Endothelial cell of coronary artery (primary cell): Measurements from ENCODE around the gene BOLA3. TPM values are rescaled to one million over a fixed set of nuclear protein-coding genes. Genes with fewer than 3 reads are reported as not detected.

ENCODE experiments used
- total RNA-seq: library from RNA; depleted of rRNA; stranded (reverse); fragments of >200 nt; gene quantifications from 2 replicates; pipeline ENCODE4 v1.2.3, GENCODE V29; 2014

Gene BOLA3, protein sequence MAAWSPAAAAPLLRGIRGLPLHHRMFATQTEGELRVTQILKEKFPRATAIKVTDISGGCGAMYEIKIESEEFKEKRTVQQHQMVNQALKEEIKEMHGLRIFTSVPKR
- total RNA-seq = 26.4 and 27.5 TPM in 2 replicates

DNA sequence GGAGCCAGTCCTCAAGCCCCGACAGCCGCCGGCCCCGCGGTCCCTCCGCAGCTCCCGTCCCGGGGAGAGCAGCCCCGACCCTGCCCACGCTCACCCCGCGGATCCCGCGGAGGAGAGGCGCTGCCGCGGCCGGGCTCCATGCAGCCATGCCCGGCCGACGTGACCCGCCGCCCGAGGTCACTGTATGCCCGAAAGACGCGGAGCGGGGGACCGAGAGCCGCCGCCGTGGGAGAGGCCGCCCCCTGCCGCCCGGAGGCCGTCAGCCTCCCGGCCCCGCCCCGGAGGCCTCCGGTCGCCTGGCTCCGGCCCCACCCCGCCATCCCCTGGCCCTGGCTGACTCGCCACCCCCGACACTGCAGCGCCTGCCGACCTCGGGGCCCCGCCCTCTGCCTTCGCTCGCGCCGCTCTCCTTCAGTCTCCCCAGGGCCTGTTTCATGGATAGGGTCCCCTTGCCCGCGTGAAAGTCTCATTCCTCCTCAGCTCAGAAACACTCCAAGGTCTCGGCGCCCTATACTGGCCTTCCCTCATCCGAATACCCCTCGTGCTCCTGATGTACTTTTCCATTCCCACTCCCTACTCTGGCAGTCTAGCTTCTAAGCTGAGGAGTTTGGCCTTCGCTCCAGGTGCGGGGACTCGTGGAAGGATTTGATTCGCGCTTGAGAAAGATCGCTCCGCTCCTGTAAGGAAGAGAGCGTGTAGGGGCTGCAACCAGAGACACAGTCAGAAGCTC is at the start of gene BOLA3:
TSS of gene BOLA3 (minus strand) at position 186 of the 730 bp plus-strand sequence. CDS start at position 148, 38 bp downstream.

GRCh38 chr2:74178211-74179062 is 30.7 kb upstream of the BOLA3 start, which contains the start of gene MOB1A:
MOB1A (minus strand) TSS chr2:74178879; CDS start chr2:74178674, 205 bp downstream.

Other genes with a start within 250 kb of the BOLA3 start
- 26.3 and 30.1 TPM in 2 replicates for gene DGUOK, start 221.0 kb downstream of the BOLA3 start, total RNA-seq
- 4.6 and 5.7 TPM in 2 replicates for gene TET3, start 163.0 kb downstream of the BOLA3 start, total RNA-seq
- gene MOB1A, start 31.0 kb upstream of the BOLA3 start, total RNA-seq = 75.1 and 77.2 TPM in 2 replicates
- 73.3 and 153 TPM in 2 replicates for gene MTHFD2, start 50.7 kb upstream of the BOLA3 start, total RNA-seq
- 0.09 TPM in 1 of 2 replicates, not detected in the other for gene SLC4A5, start 195.5 kb upstream of the BOLA3 start, total RNA-seq
- gene DCTN1, start 232.4 kb upstream of the BOLA3 start, total RNA-seq = 147 and 177 TPM in 2 replicates